NCI-H2081 treated with DMSO at 0.1 percent for 48 hours (cell line): ENCODE results near the gene DHX57.
"Not testable (repeated sequence)": the region's sequence is repeated elsewhere in the genome, so short reads cannot be mapped to it uniquely, and the experiment has no call there.

Experiments used
- DNase-seq: peaks from one replicate; lab custom pipeline; 2025; lab: John Stamatoyannopoulos, UW

Gene DHX57

GRCh38 chr2:38871432-38871831 is 4.3 kb downstream of the DHX57 start:
- DNase-seq = no peak

DNA sequence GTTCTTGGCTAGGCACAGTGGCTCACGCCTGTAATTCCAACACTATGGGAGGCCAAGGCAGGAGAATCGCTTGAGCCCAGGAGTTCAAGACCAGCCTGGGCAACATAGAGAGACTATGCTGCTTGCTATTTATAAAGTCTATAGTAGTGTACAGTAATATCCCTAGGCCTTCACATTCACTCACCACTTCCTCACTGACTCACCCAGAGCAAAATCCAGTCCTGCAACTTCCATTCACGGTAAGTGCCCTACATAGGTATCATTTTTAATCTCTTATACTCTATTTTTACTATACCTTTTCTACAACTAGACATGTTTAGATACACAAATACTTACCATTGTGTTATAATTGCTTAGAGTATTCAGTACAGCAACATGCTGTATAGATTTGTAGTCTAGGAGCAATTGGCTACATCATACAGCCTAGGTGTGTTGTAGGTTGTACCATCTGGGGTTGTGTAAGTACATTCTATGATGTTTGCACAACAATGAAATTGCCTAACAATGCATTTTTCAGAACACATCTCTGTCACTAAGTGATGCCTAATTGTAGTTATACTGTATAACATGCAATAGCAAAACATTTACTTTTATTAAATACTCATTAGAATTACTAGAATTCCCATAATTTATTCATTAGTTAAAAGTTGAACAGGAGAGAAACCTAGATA is 8.8 kb downstream of the DHX57 start:
- DNase-seq = no peak

GRCh38 chr2:38863061-38863695 is 12.6 kb downstream of the DHX57 start:
- DNase-seq = no peak

GRCh38 chr2:38862476-38862875 is 13.3 kb downstream of the DHX57 start:
- no peak for DNase-seq

GRCh38 chr2:38856165-38856564 is 19.6 kb downstream of the DHX57 start:
- DNase-seq = no peak

DNA sequence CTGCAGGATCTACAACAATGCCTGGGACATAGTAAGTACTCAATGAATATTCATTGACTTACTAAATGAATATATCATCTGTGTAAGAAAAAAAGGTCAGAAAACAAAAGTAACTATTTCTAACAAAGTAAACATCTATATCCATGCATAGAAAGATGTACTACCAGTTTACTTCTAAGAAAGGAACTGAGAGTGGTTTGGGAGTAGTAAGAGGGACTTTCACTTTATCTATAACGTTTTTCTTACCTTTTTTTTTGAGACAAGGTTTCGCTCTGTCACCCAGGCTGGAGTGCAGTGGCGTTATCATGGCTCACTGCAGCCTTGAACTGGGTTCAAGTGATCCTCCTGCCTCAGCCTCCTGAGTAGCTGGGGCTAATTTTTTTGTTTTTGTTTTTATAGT is 25.7 kb downstream of the DHX57 start:
- DNase-seq = no peak

GRCh38 chr2:38836791-38837190 is 38.9 kb downstream of the DHX57 start:
- no peak for DNase-seq

GRCh38 chr2:38835990-38836389 is 39.7 kb downstream of the DHX57 start:
- no peak for DNase-seq

DNA sequence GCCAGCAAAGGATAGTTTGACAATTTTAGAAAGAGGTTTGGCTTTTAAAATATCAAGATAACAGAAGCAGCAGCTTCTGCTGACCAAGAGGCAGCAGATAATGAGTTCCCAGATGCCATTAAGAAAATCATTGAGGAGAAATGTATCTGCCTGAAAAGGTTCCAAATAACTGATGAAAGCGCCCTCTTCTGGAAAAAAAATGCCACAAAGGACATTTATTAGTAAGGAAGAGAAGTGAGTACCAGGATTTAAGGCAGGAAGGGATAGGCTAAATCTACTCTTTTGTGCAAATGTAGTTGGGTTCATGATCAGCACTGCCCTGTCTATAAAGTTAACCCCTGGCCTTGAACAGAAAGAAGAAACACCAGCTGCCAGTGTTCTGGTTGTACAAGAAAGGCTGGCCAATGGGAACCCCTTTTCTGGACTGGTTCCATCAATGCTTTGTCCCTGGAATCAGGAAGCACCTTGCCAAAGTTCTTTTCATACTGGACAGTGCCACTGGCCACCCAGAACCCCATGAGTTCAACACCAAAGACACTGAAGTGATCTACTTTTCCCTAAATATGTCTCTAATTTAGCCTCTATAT is 40.6 kb downstream of the DHX57 start:
- DNase-seq = no peak

DNA sequence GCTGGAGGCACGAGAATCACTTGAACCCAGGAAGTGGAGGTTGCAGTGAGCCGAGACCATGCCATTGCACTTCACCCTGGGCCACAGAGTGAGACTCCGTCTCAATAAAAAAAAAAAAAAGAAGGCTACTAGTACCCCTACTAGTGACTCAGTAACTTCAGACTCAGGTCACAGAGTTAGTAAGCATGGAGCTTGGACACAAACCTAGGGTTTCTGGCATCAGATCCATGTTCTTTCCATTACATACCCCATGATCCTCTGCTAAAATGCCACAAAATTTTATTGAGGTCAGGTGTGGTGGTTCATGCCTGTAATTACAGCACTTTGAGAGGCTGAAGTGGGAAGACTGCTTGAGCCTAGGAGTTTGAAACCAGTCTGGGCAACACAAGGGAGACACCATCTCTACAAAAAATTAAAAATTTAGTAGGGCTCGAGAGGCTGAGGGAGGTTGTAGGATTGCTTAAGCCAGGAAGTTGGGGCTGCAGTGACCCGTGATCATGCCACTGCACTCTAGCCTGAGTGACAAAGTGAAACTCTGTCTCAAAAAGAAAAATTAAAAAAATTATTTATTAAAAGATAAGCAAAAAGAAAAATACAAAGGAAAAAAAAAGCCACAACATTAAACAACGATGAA is 45.1 kb downstream of the DHX57 start:
- DNase-seq = no peak

GRCh38 chr2:38829971-38830370 is 45.8 kb downstream of the DHX57 start:
- DNase-seq = no peak

GRCh38 chr2:38828460-38828859 is 47.3 kb downstream of the DHX57 start:
- no peak for DNase-seq

DNA sequence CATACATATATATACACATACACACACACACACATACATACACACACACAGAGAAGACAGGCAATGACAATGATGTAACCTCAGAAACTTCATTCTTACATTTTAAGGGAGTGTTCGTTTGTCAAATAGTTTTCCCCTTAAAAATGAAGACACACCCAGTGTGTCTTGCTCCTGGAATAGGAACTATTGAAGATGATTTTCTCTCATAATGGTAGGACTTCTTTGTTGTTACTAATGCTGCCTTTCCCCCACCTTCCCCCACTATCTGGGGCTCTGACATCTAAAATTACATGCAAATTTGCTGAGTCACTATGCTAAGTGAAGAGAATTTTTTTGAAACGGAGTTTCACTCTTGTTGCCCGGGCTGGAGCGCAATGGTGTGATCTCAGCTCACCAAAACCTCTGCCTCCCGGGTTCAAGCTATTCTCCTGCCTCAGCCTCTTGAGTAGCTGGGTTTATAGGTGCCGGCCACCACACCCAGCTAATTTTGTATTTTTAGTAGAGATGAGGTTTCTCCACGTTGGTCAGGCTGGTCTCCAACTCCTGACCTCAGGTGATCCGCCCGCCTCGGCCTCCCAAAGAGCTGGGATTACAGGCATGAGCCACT is 48.1 kb downstream of the DHX57 start:
- not testable (repeated sequence) for DNase-seq

GRCh38 chr2:38825956-38826355 is 49.8 kb downstream of the DHX57 start:
- no peak for DNase-seq

GRCh38 chr2:38824906-38825305 is 50.8 kb downstream of the DHX57 start:
- no peak for DNase-seq

- DNase-seq = no peak
These were observed 52.3 kb downstream of the DHX57 start for GRCh38 chr2:38823386-38823785.

DNA sequence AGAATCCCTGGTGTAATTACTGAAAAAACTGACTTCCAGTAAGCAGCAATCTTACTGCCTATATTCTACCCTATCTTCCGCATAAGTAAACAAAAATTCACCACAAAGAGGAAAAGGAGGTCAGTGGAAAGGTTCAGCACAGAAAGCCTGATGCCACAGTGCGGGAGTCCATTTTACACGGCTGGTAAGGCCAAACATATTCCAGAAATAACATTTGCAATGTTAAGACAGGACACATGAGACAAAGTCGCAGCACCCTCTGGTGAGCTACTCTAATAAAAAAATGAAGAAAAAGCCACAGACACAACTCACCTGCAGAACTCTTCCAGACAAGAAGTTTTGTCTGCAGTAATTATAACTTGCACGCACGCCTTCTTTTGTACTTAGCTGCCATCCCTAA is 57.2 kb downstream of the DHX57 start:
- DNase-seq = no peak

DNA sequence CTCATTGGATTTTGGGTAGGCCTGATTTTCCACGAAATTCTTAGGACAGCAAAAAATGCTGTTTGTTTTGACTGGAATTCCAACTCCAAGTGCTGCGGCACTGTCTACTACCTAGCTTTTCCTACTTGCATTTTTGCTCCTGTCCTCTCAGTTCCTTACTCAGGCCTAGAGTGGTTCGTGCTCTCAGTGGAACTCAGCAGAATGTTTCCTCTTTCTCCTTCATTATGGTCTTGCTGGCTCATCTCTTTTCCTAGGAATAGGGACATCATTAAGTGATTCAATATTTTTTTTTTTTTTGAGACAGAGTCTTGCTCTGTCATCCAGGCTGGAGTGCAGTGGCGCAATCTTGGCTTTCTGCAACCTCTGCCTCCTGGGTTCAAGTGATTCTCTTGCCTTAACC is 59.8 kb downstream of the DHX57 start:
- DNase-seq = no peak

GRCh38 chr2:38810488-38810887 is 65.2 kb downstream of the DHX57 start:
- no peak for DNase-seq

GRCh38 chr2:38808677-38809076 is 67.1 kb downstream of the DHX57 start:
- no peak for DNase-seq

- no peak for DNase-seq
These were observed 69.0 kb downstream of the DHX57 start for GRCh38 chr2:38806733-38807059.

GRCh38 chr2:38806015-38806732 is 69.6 kb downstream of the DHX57 start:
- no peak for DNase-seq
